OCI-M1 (cell line): ENCODE measurements around the gene REXO1.

Experiments used
- DNase-seq: peaks from one replicate; lab custom pipeline; 2025; lab: John Stamatoyannopoulos, UW

Gene REXO1

GRCh38 chr19:1767464-1767933, 80.8 kb downstream of the REXO1 start:
- DNase-seq: peak; percentile 47

GRCh38 chr19:1766800-1767352, 81.4 kb downstream of the REXO1 start:
- DNase-seq: no peak

- DNase-seq: no peak
Observed at GRCh38 chr19:1765904-1766799, 82.1 kb downstream of the REXO1 start.
